HEK293 (cell line): ENCODE data around the gene ZFP36.

Source experiments
- KLF8 ChIP-seq: fragments of 450-650 bp; formaldehyde crosslinking; IDR thresholded peaks from 2 replicates; pipeline ENCODE4 v1.5.1; 2016; ENCODE audit warnings: missing biosample characterization, missing genetic modification characterization
- MYNN ChIP-seq: fragments of 450-650 bp; formaldehyde crosslinking; IDR thresholded peaks from 2 replicates; pipeline ENCODE4 v1.5.1; 2016; ENCODE audit warnings: missing biosample characterization, missing genetic modification characterization, borderline replicate concordance
- SCRT2 ChIP-seq: fragments of 450-650 bp; formaldehyde crosslinking; IDR thresholded peaks from 2 replicates; pipeline ENCODE4 v1.5.1; 2016; ENCODE audit warnings: missing biosample characterization, missing genetic modification characterization
- SP7 ChIP-seq: fragments of 450-650 bp; formaldehyde crosslinking; IDR thresholded peaks from 2 replicates; pipeline ENCODE4 v1.5.1; 2016; ENCODE audit warnings: missing biosample characterization, missing genetic modification characterization
- ZIC2 ChIP-seq: fragments of 450-650 bp; formaldehyde crosslinking; IDR thresholded peaks from 2 replicates; pipeline ENCODE4 v1.5.1; 2016; ENCODE audit warnings: missing biosample characterization, missing genetic modification characterization
- ZNF121 ChIP-seq: fragments of 450-650 bp; formaldehyde crosslinking; IDR thresholded peaks from 2 replicates; pipeline ENCODE4 v1.5.1; 2016; ENCODE audit warnings: missing biosample characterization, missing genetic modification characterization
- ZNF132 ChIP-seq: fragments of 450-650 bp; formaldehyde crosslinking; IDR thresholded peaks from 2 replicates; pipeline ENCODE4 v1.5.1; 2017; ENCODE audit warnings: missing biosample characterization, missing genetic modification characterization, borderline replicate concordance
- ZNF214 ChIP-seq: fragments of 450-650 bp; formaldehyde crosslinking; IDR thresholded peaks from 2 replicates; pipeline ENCODE4 v1.5.1; 2017; ENCODE audit warnings: missing biosample characterization, mild to moderate bottlenecking, missing genetic modification characterization, borderline replicate concordance
- ZNF26 ChIP-seq: fragments of 450-650 bp; formaldehyde crosslinking; IDR thresholded peaks from 2 replicates; pipeline ENCODE4 v1.5.1; 2016; ENCODE audit warnings: missing biosample characterization, missing genetic modification characterization
- ZNF404 ChIP-seq: fragments of 450-650 bp; formaldehyde crosslinking; IDR thresholded peaks from 2 replicates; pipeline ENCODE4 v1.5.1; 2017; ENCODE audit warnings: missing biosample characterization, missing genetic modification characterization
- ZNF518A ChIP-seq: fragments of 450-650 bp; formaldehyde crosslinking; conservative IDR thresholded peaks from 2 replicates; pipeline ENCODE4 v1.5.1; 2016; ENCODE audit warnings: low read depth, missing biosample characterization, missing genetic modification characterization
- ZNF529 ChIP-seq: fragments of 450-650 bp; formaldehyde crosslinking; IDR thresholded peaks from 2 replicates; pipeline ENCODE4 v1.5.1; 2017; ENCODE audit warnings: missing genetic modification characterization, missing biosample characterization; ENCODE audit not compliant: insufficient replicate concordance
- ZNF530 ChIP-seq: fragments of 450-650 bp; formaldehyde crosslinking; IDR thresholded peaks from 2 replicates; pipeline ENCODE4 v1.5.1; 2016; ENCODE audit warnings: low read depth, missing biosample characterization, missing genetic modification characterization
- ZNF580 ChIP-seq: fragments of 450-650 bp; formaldehyde crosslinking; IDR thresholded peaks from 2 replicates; pipeline ENCODE4 v1.5.1; 2016; ENCODE audit warnings: missing biosample characterization, missing genetic modification characterization
- ZNF585B ChIP-seq: fragments of 450-650 bp; formaldehyde crosslinking; IDR thresholded peaks from 2 replicates; pipeline ENCODE4 v1.5.1; 2016; ENCODE audit warnings: missing biosample characterization, missing genetic modification characterization
- ZNF621 ChIP-seq: fragments of 450-650 bp; formaldehyde crosslinking; IDR thresholded peaks from 2 replicates; pipeline ENCODE4 v1.5.1; 2017; ENCODE audit warnings: missing biosample characterization, missing genetic modification characterization
- ZNF626 ChIP-seq: fragments of 450-650 bp; sonication (Bioruptor Pico); formaldehyde crosslinking; IDR thresholded peaks from 2 replicates; pipeline ENCODE4 v1.5.1; 2018; ENCODE audit warnings: missing biosample characterization, missing genetic modification characterization, inconsistent platforms
- ZNF645 ChIP-seq: fragments of 450-650 bp; formaldehyde crosslinking; IDR thresholded peaks from 2 replicates; pipeline ENCODE4; 2016; ENCODE audit warnings: missing biosample characterization, missing genetic modification characterization
- ZNF670 ChIP-seq: fragments of 450-650 bp; formaldehyde crosslinking; IDR thresholded peaks from 2 replicates; pipeline ENCODE4 v1.5.1; 2016; ENCODE audit warnings: missing biosample characterization, missing genetic modification characterization, low read depth
- ZNF707 ChIP-seq: fragments of 450-650 bp; formaldehyde crosslinking; IDR thresholded peaks from 2 replicates; pipeline ENCODE4 v1.5.1; 2016; ENCODE audit warnings: missing biosample characterization, missing genetic modification characterization
- ZNF777 ChIP-seq: fragments of 450-650 bp; formaldehyde crosslinking; IDR thresholded peaks from 2 replicates; pipeline ENCODE4 v1.5.1; 2017; ENCODE audit warnings: missing biosample characterization, missing genetic modification characterization, borderline replicate concordance
- TF ChIP-seq, protein P1 (sequence below): fragments of 450-650 bp; formaldehyde crosslinking; IDR thresholded peaks from 2 replicates; pipeline ENCODE4 v1.5.1; 2016; ENCODE audit warnings: missing biosample characterization, missing genetic modification characterization
- TF ChIP-seq, protein P2 (sequence below): fragments of 450-650 bp; formaldehyde crosslinking; IDR thresholded peaks from 2 replicates; pipeline ENCODE4 v1.5.1; 2016; ENCODE audit warnings: missing biosample characterization, missing genetic modification characterization
- TF ChIP-seq, protein P3 (sequence below): fragments of 450-650 bp; formaldehyde crosslinking; IDR thresholded peaks from 2 replicates; pipeline ENCODE4 v1.5.1; 2016; ENCODE audit warnings: missing biosample characterization, missing genetic modification characterization
- TF ChIP-seq, protein P4 (sequence below): fragments of 450-650 bp; formaldehyde crosslinking; IDR thresholded peaks from 2 replicates; pipeline ENCODE4 v1.5.1; 2016; ENCODE audit warnings: missing biosample characterization, missing genetic modification characterization

ZFP36 gene

GRCh38 chr19:39412100-39412866 is 5.6 kb downstream of the ZFP36 start, which contains the start of gene PLEKHG2 (continued):
- TF ChIP-seq, protein P1, sequence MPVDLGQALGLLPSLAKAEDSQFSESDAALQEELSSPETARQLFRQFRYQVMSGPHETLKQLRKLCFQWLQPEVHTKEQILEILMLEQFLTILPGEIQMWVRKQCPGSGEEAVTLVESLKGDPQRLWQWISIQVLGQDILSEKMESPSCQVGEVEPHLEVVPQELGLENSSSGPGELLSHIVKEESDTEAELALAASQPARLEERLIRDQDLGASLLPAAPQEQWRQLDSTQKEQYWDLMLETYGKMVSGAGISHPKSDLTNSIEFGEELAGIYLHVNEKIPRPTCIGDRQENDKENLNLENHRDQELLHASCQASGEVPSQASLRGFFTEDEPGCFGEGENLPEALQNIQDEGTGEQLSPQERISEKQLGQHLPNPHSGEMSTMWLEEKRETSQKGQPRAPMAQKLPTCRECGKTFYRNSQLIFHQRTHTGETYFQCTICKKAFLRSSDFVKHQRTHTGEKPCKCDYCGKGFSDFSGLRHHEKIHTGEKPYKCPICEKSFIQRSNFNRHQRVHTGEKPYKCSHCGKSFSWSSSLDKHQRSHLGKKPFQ (tag by site-specific recombination), result peak; percentile 52
- TF ChIP-seq, protein P2, sequence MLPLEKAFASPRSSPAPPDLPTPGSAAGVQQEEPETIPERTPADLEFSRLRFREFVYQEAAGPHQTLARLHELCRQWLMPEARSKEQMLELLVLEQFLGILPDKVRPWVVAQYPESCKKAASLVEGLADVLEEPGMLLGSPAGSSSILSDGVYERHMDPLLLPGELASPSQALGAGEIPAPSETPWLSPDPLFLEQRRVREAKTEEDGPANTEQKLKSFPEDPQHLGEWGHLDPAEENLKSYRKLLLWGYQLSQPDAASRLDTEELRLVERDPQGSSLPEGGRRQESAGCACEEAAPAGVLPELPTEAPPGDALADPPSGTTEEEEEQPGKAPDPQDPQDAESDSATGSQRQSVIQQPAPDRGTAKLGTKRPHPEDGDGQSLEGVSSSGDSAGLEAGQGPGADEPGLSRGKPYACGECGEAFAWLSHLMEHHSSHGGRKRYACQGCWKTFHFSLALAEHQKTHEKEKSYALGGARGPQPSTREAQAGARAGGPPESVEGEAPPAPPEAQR (tag by site-specific recombination), result peak; percentile 92
- TF ChIP-seq, protein P3, sequence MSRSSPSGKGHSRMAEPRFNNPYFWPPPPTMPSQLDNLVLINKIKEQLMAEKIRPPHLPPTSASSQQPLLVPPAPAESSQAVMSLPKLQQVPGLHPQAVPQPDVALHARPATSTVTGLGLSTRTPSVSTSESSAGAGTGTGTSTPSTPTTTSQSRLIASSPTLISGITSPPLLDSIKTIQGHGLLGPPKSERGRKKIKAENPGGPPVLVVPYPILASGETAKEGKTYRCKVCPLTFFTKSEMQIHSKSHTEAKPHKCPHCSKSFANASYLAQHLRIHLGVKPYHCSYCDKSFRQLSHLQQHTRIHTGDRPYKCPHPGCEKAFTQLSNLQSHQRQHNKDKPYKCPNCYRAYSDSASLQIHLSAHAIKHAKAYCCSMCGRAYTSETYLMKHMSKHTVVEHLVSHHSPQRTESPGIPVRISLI (tag by site-specific recombination), result peak; percentile 100
- TF ChIP-seq ZNF121 (peak; percentile 97), ZNF580 (peak; percentile 99), ZNF707 (tag by site-specific recombination) (no peak), ZNF530 (no peak), ZNF529 (tag by site-specific recombination) (no peak), ZNF626 (tag by site-specific recombination) (no peak; the same call in 1 of the 2 replicates), ZNF518A (tag by site-specific recombination) (peak; percentile 50; the same call in 1 of the 2 replicates), SP7 (tag by site-specific recombination) (peak; percentile 92), ZNF621 (no peak), ZNF214 (tag by site-specific recombination) (no peak), ZNF670 (tag by site-specific recombination) (no peak), ZNF132 (tag by site-specific recombination) (no peak), ZNF645 (no peak), ZIC2 (peak; percentile 97), ZNF585B (tag by site-specific recombination) (no peak), KLF8 (tag by site-specific recombination) (peak; percentile 96), ZNF26 (no peak), SCRT2 (tag by site-specific recombination) (peak; percentile 20; the same call in 1 of the 2 replicates), MYNN (tag by site-specific recombination) (no peak), ZNF777 (tag by site-specific recombination) (peak; percentile 75; the same call in 1 of the 2 replicates), ZNF404 (tag by site-specific recombination) (no peak)
- TF ChIP-seq, protein P4, sequence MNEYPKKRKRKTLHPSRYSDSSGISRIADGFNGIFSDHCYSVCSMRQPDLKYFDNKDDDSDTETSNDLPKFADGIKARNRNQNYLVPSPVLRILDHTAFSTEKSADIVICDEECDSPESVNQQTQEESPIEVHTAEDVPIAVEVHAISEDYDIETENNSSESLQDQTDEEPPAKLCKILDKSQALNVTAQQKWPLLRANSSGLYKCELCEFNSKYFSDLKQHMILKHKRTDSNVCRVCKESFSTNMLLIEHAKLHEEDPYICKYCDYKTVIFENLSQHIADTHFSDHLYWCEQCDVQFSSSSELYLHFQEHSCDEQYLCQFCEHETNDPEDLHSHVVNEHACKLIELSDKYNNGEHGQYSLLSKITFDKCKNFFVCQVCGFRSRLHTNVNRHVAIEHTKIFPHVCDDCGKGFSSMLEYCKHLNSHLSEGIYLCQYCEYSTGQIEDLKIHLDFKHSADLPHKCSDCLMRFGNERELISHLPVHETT (tag by site-specific recombination), result peak; percentile 98
